ENCODE measurements around the gene CHRDL2. TPM values are rescaled to one million over a fixed set of nuclear protein-coding genes. Genes with fewer than 3 reads are reported as not detected.
"Not testable (repeated sequence)": the region's sequence is repeated elsewhere in the genome, so short reads cannot be mapped to it uniquely, and the experiment has no call there.

Gene CHRDL2, protein sequence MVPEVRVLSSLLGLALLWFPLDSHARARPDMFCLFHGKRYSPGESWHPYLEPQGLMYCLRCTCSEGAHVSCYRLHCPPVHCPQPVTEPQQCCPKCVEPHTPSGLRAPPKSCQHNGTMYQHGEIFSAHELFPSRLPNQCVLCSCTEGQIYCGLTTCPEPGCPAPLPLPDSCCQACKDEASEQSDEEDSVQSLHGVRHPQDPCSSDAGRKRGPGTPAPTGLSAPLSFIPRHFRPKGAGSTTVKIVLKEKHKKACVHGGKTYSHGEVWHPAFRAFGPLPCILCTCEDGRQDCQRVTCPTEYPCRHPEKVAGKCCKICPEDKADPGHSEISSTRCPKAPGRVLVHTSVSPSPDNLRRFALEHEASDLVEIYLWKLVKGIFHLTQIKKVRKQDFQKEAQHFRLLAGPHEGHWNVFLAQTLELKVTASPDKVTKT
- total RNA-seq, result 4.9 TPM
- long read RNA-seq, partial matches to known transcripts, result 2 of 8 reads
- long read RNA-seq, other reads (novel, unspliced or antisense), result 1 of 8 reads

DNA sequence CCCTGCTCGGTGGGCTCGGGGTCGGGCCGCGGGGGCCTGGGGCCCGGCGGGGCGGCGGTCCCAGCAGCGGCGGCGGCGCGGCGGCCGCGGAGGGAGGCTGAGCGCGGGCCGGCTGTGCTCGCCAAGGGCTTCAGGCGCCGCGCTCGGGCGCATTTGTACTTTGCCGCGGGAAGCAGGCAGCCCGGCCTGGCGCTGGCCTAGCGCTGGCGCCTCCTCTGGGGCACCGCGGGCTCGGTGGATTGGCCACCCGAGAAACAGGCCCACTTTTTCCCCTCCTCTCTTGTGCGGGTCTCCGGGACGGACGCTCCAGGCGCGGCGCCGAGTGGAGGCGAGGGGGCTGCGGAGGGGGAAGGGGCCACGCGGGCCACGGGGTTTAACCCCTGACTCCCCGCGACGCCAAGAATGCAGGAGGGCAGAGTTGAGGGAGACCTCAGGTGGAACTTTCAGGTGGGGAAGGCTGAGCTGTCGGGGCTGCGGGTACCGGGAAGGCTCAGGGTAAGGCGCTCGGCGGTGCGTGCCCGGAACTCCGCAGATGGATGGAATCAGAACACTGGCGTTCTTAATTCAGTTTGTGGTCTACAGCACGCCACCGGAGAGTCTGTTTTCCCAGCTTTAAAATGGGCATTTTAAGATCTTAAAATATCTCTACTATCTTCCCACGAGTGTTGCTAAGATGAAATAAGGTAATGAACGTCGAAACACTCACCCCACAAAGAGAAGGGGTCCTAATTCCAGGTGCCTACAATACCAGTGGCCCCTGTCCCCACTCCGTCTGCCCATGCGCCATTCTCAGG is at the start of gene CHRDL2:
CHRDL2 (minus strand) TSS at position 126 of the 794 bp plus-strand sequence. CDS start 538 bp downstream, outside the sequence.
- intact Hi-C loops (cut with DNase I), result no loop called here
- no peak for DNase-seq (ENCODE audit: low spot score)

DNA sequence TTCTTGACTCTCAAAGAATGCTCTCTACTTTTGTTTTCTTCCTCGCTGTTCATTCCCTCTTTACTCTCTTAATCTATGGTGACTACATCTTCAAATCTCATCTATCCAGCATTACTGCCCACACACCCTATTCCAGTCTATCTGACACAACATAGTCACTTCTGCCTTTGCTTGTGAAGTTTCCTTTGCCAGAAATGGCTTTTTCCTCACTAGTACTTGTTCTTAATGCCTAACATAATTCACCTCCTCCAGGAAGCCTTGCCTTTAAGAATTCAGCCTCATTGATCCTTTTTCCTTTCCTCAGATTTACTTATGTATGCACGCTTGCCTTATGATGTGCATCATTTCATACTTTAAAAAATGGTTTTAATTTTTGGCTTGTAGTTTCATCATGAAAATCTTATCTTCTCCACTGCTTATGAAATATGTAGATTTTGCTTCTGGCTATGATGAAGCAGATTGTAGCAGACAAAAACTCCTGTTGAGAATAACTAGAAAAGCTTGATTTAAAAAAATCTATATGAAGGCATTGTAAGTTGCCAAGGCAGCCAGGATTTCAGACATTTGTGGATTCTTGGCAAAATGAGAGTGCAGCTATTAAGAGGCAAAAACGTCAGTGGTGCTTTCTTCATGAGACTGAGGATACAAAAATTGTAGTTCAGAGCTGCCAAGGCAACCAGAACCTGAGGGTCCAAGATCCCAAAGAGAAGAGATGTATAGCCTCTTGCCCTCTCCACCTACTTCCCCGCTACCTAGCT is 49.2 kb upstream of the CHRDL2 start:
- DNase-seq (ENCODE audit: low spot score), result no peak
- intact Hi-C loops (cut with DNase I), result no loop called here

DNA sequence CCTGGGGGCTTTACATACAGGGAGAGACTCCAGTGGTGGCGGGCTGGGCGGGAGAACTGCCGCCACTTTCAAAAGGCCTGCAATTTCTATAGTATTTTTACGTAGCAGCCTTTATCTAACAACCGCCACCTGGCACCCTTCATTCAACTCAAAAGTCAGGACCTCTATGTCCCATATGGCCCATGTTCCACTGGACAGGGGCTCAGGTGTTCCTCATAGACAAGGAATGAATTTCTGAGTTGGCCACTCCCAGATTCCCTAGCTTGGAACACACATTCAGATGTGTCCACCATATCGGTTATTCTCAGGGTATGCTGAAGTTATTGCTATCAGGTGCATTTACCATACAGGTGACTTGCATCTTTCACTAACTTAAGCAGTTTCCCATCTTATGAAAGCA is 47.4 kb upstream of the CHRDL2 start:
- intact Hi-C loops (cut with DNase I), result no loop called here
- DNase-seq (ENCODE audit: low spot score), result no peak

DNA sequence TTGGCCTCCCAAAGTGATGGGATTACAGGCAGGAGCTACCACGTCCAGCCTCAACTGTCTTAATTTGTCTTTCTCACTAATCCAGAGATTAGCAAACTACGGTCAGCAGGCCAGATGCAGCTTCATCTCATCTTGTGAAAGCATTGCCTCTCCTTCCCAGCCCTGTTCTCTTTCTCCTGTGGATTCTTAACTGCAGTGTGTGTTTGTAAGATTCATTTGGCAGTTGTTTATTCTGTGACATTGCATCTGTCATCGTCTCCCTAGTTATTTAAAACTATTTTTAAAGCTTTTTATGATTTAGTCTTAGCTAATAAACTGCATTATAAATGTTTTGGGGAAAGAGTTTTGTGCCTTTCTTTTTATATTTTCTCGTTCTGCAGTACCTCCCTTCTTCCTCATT is 46.7 kb upstream of the CHRDL2 start:
- intact Hi-C loops (cut with DNase I), result no loop called here
- DNase-seq (ENCODE audit: low spot score), result no peak

DNA sequence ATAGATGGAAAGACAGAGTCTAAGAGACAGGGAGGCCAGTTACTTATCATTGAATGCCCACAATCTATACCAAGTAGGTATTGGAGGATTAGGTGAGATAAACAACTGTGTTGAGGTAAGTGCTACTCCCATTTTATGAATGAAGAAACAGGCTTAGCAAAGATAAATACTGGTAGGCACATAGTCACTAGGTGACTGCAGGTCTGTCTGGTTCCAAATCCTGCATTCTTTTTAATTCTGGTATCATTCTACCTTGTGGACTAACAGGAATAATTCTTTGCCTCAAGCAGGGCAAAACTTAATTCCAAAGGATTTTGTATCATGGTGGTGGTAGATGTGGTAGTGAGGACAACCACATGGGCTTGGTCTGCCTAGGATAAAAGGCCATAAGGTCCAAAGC is 45.8 kb upstream of the CHRDL2 start:
- no peak for DNase-seq (ENCODE audit: low spot score)
- intact Hi-C loops (cut with DNase I), result no loop called here

DNA sequence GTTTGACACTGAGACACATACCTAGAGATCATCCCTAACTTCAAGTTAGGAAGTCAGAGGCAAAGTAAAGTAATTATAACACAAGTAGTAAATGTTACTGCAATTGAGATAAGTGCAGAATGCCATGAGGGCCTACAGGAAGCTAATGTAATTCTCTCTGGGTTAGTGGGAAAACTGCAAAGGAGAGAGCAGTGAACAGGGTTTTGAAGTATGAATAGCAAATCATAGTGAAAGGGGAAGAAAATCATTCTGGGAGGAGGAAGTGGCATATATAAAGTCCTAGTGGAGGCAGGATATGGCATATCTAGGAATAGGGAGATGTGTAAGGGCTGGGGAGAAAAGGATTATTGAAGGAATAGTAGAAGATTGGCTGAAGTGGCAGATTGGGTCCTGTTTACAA is 45.3 kb upstream of the CHRDL2 start:
- DNase-seq (ENCODE audit: low spot score), result no peak
- intact Hi-C loops (cut with DNase I), result no loop called here

DNA sequence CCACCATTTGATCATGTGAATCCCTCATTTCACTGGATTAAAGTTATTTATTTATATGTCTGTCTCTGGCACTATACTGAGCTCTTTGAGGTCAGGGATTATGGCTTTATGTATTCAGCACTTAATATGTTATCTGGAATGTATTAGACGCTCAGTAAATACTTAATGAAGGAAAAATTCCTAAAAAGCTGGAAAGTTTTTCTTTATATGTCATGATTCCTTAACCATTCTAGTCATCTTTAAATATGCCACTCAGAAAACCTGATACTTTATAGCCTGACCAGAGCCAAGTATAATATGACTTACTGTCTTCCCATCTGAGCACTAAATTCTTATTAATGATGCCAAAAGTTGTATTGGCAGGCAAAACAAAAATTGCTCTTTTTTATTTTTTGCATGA is 44.5 kb upstream of the CHRDL2 start:
- intact Hi-C loops (cut with DNase I), result no loop called here
- DNase-seq (ENCODE audit: low spot score), result no peak

DNA sequence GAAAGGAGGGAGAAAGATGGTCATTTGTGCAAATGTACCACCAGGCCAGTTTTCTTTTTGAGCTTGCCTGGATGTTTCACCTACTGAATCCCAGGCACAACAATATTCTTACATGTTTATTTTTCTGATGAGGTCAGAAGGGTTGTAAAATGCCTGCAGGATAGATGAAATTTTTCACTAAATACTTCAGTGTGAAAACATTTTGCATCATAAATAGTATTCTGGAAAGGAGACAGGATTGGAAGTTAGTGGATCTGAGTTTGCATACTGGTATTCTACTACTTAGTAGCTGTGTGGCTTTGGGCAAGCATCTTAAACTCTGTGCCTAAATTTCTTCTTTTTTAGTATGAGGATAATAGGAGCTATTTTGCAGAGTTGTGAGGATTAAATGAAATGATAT is 42.2 kb upstream of the CHRDL2 start:
- intact Hi-C loops (cut with DNase I), result no loop called here
- DNase-seq (ENCODE audit: low spot score), result no peak

DNA sequence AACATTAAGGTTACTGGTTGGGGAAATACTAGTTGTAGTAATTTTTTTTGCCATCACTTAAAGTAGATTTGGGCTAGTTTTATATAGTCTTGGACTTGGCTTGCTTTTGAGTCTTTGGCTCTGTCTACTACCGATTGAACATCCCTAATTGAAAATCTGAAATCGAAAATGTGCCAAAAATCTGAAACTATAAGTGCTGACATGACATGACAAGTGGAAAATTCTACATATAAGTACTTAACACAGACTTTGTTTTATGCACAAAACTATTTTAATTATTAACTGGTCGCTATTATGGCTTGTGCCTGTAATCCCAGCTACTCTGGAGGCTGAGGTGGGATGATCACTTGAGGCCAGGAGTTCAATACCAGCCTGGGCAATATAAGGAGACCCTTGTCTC is 39.9 kb upstream of the CHRDL2 start:
- intact Hi-C loops (cut with DNase I), result no loop called here

DNA sequence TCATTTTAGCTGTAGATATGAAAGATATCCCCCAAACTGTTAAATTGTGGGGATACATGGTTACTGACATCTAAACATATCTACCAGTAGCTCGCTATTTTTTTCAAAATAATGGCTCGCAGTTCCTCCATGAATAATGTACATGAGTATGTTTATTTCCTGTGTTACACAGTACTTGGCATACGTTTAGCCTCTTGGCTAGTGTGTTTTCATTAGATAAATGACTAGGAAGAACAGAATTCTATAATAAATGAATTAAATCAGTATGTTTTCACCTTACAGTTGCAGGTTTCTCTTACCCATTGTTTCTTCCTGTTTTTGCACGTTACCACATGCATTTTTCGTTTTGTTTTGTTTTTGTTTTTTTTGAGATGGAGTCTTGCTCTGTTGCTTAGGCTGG is 39.2 kb upstream of the CHRDL2 start:
- intact Hi-C loops (cut with DNase I), result no loop called here
- no peak for DNase-seq (ENCODE audit: low spot score)

More for the DNA sequence above, 39.9 kb upstream of the CHRDL2 start:
- DNase-seq (ENCODE audit: low spot score), result no peak

DNA sequence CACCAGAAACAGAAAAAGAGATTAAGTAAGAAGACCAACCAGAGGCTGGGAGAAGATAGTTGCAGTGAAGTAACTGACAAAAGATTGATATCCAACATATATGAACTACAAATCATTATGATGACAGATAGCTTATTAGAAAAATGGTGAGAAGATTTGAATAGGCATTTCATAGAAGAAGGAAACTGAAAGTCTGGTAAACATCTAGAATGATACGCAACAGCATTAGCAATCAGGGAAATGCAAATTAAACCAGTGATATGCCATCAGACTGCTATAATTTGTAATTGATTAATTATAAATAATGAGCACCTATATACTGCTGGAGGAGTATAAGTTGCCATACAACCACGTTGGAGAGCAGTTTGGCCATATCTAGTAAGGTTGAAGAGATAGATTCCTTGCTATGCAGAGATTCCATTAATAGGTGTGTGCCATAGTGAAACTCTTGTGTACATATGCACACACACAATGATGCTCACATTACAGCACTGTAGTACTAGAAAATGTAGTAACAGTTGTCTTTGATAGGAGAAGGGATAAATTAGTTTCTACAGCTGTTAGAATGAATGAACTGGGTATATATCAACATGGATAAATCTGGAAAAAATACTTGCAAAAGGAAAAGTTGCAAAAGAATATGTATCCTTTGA is 38.0 kb upstream of the CHRDL2 start:
- DNase-seq (ENCODE audit: low spot score), result no peak

DNA sequence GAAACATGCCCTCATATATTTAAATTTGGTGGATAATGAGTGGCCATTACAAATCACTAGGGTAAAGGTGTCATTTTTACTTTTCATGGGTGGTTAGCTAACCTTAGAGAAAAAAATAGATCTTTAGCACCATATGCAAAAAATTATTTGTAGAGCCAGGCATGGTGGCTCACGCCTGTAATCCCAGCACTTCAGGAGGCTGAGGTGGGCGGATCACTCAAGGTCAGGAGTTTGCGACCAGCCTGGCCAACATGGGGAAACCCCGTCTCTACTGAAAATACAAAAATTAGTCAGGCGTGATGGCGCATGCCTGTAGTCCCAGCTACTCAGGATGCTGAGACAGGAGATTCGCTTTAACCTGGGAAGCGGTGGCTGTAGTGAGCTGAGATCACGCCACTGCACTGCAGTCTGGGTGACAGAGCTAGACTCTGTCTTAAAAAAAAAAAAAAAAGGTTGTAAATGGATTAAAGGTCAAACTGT is 37.0 kb upstream of the CHRDL2 start:
- DNase-seq (ENCODE audit: low spot score), result not testable (repeated sequence)
- intact Hi-C loops (cut with DNase I), result loop anchor here (10.0 kb wide), 1 partner anchor 57 kb away; no protein-coding TSS in a partner anchor

More for the DNA sequence above, 38.0 kb upstream of the CHRDL2 start:
- intact Hi-C loops (cut with DNase I), result loop anchor here (10.0 kb wide), 1 partner anchor 56 kb away; no protein-coding TSS in a partner anchor

DNA sequence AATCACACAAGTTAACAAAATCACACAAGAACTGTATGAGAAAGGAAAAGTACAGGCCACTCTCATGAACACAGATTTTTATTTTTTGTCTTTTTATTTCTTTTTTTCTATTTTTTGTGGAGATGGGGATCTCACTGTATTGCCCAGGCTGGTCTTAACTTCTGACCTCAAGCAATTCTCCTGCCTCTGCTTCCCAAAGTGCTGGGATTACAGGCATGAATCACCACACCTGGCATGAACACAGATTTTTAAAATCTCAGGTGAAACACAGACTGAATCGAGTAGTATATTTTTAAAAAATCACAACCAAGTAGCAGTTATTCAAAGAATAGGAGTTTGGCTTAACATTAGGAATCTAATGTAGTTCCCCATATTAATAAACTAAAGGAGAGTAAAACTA is 35.7 kb upstream of the CHRDL2 start:
- intact Hi-C loops (cut with DNase I), result loop anchor here (10.0 kb wide), 1 partner anchor 58 kb away; no protein-coding TSS in a partner anchor
- no peak for DNase-seq (ENCODE audit: low spot score)

DNA sequence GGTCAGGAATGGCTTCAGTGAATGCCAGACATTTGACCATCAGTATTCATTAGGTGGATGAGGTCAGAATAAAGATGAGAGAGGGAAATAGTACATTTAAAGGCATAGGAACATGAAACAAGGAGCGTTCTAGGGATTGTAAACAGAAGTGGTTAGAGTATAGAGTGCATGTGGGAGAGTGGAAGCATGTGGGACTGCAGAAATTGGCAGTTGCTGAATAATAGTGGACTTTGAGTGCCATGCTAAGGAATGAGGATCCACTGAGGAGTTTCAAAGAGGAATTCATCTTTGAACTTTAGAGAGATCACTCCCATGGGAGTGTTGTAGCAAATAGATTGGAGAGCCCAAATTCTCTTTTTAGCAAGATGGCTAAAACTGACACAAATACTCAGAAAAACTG is 25.3 kb upstream of the CHRDL2 start:
- DNase-seq (ENCODE audit: low spot score), result no peak
- intact Hi-C loops (cut with DNase I), result no loop called here

DNA sequence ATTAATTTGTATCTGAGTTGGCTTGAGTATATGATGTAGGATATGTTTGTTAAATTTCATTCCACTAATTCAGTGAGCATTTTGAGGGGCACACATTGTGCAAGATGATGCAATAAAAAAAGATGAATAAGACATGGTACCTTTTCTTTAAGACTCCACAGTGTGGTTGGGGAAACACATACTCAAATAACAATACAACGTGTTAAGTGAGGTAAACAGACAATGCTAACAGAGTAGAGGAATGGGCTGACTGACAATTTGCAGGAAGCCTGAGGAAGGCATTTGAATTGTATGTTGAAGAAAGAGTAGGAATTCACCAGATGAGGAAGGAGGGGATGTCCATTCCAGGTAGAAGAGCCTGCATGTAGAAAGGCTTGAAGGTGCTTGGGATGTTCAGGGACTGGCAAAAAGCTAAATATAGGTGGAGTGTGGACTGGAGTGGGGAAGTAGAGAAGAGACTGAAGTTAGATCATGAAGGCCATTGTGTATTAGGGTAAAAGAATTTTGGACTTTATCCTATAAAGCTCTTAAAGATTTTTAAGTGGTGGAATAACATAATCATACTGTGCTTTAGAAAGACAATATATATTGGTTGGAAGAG is 24.3 kb upstream of the CHRDL2 start:
- intact Hi-C loops (cut with DNase I), result no loop called here
- DNase-seq (ENCODE audit: low spot score), result no peak

DNA sequence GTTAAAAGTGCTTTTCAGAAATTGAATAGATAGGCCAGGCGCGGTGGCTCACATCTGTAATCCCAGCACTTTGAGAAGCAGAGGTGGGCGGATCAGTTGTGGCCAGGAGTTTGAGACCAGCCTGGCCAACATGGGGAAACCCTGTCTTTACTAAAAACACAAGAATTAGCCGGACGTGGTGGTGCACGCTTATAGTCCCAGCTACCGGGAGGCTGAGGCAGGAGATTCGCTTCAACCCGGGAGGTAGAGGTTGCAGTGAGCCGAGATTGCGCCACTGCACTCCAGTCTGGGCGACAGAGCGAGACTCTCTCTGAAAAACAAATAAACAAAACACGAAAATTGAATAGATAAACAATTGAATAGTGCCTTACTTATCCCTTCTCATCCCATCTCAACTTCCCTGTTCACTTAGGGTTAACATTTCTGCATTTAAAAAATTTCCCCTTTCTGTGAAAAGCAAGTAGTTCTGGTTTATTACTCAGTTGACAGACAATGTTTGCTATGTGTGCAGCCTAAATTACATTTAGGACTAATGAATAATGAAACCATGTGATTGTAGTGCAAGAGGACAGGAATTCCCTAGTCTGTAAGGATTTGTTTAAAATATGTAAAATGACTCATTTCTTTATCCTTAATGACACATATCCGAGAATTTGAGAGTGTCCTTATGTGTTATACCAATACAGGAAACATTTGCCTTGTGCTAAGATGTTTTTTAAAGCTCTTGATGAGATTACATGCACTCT is 23.5 kb upstream of the CHRDL2 start:
- DNase-seq (ENCODE audit: low spot score), result no peak
- intact Hi-C loops (cut with DNase I), result no loop called here

DNA sequence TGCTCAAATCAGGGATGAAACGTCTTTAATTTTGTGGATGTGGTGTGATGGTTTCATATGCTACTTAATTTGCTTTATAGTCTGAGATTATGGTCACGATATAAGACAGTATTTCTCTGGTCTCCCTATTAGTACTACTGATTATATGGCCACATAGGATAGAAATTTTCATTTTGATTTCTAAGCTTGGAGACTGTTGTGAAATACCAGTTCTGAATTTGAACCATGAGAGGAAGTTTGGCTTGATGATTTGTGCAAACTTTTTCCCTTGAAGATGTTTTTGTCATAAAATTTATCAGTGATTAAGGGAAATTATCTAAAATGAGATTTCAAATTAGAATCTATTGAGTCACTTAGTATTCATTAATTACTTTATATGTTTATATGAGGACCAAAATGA is 20.1 kb upstream of the CHRDL2 start:
- intact Hi-C loops (cut with DNase I), result no loop called here

DNA sequence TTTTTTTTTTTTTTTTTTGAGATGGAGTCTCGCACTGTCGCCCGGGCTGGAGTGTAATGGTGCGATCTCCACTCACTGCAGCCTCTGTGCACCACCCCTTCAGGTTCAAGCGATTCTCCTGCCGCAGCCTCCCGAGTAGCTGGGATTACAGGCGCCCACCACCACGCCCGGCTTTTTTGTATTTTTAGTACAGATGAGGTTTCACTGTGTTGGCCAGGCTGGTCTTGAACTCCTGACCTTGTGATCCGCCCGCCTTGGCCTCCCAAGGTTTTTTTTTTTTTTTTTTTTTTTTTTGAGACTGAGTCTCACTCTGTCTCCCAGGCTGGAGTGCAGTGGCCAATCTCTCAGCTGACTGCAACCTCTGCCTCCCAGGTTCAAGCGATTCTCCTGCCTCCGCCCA is 19.4 kb upstream of the CHRDL2 start:
- intact Hi-C loops (cut with DNase I); DNase-seq (ENCODE audit: low spot score): not testable (repeated sequence)

More for the DNA sequence above, 20.1 kb upstream of the CHRDL2 start:
- DNase-seq (ENCODE audit: low spot score), result no peak

All from cardiac septum (tissue), 1 donor.